HG03060 (cell line): ENCODE results near the gene TRMT44.

ENCODE experiments used
- ATAC-seq: cut with Tn5 transposase; IDR thresholded peaks from one replicate; pipeline ENCODE4 v1.9.1; 2021; ENCODE audit warnings: low read depth, moderate number of reproducible peaks; ENCODE audit not compliant: unreplicated experiment

Gene TRMT44, protein sequence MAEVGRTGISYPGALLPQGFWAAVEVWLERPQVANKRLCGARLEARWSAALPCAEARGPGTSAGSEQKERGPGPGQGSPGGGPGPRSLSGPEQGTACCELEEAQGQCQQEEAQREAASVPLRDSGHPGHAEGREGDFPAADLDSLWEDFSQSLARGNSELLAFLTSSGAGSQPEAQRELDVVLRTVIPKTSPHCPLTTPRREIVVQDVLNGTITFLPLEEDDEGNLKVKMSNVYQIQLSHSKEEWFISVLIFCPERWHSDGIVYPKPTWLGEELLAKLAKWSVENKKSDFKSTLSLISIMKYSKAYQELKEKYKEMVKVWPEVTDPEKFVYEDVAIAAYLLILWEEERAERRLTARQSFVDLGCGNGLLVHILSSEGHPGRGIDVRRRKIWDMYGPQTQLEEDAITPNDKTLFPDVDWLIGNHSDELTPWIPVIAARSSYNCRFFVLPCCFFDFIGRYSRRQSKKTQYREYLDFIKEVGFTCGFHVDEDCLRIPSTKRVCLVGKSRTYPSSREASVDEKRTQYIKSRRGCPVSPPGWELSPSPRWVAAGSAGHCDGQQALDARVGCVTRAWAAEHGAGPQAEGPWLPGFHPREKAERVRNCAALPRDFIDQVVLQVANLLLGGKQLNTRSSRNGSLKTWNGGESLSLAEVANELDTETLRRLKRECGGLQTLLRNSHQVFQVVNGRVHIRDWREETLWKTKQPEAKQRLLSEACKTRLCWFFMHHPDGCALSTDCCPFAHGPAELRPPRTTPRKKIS

DNA sequence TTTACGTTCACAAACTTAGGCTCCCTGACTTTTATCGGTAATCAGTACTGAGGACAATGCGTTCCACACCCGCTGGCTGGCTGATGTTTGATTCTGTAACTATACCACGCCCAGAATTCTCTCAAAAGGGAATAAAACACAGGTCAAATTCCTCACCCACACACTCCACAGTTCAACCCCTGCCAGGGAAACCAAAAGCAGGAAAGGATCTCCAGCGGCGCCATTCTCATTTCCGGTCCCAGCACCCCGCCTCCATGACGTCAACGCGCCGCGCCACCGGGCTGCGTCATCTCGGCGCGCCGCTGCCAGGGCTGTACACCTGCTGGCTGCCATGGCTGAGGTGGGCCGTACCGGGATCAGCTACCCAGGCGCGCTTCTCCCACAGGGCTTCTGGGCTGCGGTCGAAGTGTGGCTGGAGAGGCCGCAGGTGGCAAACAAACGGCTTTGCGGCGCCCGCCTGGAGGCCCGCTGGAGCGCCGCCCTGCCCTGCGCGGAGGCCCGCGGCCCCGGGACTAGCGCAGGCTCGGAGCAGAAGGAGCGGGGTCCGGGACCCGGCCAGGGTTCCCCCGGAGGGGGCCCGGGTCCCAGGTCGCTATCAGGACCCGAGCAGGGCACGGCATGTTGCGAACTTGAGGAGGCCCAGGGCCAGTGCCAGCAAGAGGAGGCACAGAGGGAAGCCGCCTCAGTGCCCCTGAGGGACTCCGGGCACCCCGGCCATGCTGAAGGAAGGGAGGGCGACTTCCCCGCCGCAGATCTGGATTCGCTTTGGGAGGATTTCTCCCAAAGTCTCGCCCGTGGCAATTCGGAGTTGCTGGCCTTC, at the start of gene TRMT44, which contains the start of gene ACOX3:
Gene TRMT44, plus strand, starts transcription at position 286 of the 820 bp plus-strand sequence. Its CDS starts 46 bp downstream, at position 332.
Gene ACOX3, minus strand, starts transcription at position 232 of the 820 bp plus-strand sequence. CDS start 24,202 bp downstream, outside the sequence.
- no peak for ATAC-seq

DNA sequence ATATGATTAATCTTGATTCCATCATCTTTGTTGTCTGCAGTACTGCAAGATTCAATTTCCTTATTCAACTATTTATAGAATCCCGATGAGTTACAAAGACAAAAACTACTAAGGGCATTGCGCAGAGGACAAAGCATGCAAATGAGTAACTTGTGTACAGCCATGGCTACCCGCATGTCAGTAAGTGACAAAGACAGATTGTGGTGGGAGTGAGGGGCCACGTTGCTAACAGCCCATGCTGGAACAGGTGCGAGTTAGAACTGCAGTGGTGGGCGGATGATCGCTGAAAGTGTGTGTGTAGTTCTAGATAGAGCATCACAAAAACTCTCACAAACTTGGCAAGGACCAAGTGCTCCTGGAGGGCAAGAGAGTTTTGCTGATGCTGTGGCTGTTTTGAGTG, 49.5 kb upstream of the TRMT44 start:
- no peak for ATAC-seq

DNA sequence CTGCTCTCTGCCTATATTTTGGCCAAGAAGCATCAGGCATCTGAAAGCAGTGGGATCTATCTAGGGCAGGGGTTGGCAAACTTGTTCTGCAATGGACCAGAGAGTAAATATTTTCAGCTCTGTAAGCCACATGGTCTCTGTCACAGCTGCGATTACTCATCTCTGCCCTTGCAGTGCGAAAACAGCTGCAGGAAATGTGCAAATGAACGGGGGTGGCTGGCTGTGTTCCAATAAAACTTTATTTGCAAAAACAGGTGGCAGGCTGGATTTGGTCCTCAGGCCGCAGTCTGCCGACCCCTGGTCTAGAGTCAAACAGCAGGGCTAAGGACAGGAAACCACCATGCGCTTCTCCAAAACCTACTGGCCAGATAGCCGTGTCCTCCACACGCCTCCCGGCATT, 48.6 kb upstream of the TRMT44 start:
- peak; percentile 78 for ATAC-seq

DNA sequence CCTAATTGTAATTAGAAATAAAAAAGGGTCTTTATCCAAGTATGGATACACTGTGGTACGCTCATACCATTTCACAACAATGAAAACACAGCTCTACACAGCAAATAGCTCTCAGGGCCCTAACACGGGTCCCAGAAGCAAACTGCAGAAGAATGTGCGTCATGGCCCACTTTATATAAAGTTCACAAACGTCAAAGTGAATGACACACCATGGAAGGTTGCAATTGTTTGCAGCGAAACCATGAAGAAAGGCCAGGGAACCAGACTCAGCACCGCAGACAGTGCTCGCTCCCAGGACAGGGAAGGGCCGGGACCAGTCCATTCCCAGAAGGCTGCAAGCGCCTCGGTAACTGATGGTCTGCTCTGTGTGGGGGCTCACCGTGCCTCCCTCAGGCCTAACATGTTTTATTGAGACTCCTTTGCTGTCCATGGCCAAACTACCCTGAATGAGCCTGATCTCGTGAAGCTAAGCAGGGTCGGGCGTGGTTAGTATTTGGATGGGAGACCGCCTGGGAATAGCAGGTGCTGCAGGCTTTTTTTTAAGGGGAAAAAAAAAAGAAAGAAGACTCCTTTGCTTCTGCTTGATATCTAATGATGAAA, 47.9 kb upstream of the TRMT44 start:
- no peak for ATAC-seq

DNA sequence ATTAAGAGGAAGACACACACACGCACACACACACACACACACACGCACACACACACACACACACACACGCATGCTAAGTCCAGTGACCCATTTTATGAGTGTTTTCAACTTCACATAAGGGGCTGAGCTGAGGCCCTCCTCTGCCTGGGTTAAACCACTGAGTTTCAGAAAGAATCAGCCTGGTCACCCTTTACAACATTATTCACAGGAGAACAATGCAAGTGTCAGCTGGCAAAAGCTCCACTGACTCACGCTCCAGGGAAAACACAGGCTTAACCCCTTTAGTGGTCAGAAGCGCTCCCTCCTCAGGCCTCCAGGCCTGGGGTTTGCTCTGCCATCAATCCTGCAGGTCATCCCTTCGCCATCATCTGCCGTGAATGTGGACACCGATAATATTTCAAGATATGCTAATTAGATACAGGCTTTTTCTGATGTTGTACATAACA, 47.0 kb upstream of the TRMT44 start:
- ATAC-seq: no peak

DNA sequence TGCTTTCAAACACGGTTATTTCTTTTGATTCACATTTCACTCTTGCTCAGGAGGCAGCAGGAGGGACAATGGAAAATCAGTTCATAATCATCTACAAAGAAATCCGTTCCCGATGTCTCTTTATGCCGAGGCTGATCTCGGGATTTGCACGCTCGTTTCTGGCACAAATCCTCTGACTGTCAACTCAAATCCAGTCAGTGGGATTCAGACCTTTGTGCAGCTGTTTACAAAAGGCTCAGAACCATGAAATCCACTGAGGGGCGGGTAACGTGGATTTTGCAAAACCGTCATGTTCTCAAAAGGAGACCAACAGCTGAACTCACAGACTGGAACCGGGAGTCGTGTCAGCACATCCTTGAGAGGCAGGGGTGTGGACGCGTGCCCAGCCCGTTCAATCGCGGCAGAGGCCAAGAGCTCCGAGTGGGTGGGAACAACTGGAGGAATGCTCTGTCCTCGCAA, 46.5 kb upstream of the TRMT44 start:
- no peak for ATAC-seq

DNA sequence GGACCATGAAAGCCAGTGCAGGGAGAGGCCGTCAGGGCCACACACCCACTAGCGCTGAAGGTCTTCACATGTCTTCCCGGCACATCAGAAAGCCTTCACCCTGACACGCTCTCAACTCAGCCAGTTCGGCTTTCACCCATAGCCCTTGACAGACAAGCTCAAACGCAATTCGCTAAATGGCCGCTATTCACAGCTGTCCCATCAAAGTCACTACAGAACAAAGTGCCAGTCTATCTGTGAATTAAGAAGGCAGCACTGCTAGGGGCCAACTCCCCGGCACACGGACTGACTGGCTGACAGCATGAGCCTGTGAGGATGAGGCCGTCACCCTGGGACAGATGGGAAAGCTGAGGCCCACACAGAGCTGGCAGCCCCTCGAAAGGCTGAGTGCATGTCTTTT, 45.8 kb upstream of the TRMT44 start:
- ATAC-seq: no peak

DNA sequence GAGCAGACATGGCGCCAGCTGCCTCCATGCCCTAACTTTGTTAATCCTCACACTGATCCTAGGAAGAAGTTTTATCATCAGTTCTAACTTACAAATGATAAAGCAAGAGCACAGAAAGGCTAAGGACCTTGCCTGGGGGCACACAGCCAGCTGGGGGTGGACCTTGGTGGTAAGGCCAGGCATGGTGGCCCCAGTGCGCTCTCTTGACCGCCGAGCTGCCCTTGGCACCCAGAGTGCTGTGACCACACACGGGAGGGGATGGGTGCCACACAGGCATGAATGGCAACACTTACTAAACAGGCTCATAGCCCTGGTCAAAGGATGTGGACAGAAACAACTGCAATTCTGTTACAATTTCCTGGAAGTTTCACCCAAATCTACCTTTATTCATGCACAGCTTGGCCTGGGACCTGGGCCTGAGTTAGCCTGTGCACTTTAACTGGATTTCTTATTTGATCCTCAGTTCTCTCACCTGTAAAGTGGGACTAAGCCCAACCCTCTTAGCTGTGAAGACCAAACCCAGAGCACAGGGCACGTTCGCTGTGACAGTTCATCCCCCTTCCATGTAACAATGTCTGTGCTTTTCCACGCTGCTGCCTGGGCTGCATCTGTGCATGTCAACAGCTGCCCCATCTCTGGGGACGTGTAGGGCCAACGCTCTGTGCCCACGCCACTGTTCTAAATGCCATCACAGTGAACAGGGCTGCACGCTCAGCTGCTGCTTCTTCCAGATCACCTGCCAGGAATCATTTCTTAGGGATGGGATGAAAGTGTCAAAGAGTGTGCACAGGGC, 44.9 kb upstream of the TRMT44 start:
- ATAC-seq: no peak

DNA sequence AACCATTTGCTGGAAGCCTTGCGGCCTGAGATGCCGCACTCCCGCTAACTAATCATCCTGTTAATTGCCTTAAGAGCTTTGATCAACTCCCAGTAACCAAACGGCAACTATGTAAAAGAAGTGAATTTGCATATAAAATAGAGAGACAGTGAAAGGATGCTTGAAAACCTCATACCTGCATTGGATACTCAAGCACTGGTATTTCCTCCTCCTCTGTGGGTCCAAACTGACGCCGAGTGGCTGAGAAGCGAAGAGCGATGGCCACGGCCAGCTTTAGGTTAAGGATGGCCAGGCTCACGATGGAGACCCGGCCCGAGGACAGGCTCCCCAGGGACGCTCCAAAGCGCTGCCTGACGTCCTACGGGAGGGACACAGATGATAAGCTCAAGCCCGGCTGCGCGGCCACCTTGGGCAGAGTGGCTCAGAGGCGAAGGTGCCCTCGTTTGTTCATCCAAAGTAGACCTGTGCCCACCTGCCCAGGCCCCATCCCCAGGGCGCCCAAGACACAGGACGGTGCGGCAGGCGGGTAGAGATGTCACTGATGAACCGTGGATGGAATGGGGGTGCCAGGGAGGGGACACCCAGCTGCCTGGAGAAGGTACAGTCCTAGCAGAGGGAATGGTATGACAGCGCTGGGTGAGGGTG, 43.7 kb upstream of the TRMT44 start:
- ATAC-seq: no peak

DNA sequence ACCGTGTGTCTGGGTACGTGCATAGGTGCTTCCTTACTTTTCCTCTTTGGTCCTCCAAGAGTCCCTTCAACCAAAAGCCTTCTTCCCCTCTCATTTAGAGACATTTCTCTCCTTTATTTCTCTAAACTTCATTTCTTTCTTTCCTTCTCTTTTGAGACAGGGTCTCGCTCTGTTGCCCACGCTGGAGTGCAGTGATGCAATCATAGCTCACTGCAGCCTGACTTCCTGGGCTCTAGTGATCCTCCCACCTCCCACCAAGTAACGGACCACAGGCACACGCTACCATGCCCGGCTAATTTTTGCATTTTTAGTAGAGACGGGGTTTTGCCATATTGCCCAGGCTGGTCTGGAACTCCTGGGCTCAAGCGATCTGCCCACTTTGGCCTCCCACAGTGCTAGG, 42.2 kb upstream of the TRMT44 start:
- no peak for ATAC-seq

DNA sequence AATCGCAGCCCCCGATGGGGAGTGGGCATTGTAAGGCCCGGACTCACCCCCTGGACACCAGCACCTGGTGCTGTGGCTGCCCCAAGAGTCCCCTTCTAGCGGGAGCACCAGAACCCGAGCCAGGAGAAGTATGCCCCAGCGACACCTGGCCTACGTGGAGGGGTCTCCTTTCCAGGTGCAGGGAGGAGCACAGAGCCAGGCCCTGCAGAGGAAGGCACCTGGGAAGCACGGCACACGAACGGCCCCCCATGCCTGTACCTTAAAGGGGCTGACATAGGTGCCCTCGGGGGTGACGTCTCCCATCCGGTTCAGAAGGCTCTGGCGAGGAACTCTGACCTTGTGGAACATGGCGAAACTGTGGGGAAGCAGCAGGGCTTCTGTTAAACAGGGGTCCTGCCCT, 41.3 kb upstream of the TRMT44 start:
- ATAC-seq: no peak

DNA sequence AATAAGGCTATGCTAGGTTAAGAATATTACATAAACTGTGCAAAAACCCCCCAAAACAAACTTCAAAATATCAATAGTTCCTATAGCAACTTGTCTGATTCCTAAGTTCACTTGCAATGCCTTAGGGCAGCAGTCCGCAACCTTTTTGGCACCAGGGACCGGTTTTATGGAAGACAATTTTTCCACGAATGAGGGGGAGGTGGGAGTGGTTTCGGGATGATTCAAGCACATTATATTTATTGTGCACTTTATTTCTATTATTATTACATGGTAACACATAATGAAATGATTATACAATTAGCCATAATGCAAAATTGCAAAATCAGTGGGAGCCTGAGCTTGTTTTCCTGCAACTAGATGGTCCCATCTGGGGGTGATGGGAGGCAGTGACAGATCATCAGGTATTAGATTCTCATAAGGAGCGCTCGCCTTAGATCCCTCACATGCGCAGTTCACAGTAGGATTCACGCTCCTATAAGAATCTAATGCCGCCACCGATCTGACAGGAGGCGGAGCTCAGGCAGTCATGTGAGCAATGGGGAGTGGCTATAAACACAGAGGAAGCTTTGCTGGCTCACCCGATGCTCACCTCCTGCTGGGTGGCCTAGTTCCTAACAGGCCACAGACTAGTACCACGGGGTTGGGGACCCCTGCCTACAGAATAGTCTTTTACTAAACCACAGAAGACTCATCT, 39.8 kb upstream of the TRMT44 start:
- ATAC-seq: no peak

DNA sequence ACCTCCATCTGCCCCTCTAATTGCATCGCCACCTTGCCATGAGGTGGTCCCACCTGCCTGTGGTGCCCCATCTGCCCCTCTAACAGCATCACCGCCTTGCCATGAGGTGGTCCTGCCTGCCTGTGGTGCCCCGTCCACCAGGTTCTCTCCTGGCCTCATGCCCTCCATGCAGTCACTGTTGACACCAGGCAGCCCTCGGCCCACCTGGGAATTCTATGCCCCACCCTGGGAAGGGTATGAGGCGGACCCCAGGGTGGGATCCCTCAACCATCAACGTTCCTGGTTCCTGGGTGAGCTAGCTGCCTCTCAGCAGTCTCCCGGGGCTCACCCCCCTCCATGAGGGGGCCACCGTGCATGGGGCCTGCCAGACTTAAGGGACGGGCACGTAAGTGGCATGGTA, 38.9 kb upstream of the TRMT44 start:
- ATAC-seq: no peak

DNA sequence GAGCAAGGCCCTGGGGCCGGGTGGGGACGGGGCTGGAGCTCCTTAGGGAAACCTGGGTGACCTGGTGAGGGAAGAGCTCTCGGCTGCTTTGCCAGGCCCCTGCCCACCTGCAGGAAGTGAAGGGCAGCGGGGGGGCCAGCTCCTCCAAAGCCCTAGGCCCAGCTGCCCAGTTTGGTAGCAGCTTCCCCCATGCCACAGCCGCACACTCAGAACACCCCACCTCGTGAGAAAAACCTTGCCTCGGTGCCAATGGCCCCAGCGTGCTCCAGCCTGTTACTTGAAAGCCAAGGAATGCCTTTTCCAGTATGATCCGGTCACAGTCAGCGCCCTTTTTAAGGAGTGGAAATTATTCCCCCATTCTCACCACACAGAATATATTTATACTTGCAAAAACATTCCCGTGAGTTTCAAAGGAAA, 38.4 kb upstream of the TRMT44 start:
- ATAC-seq: no peak

DNA sequence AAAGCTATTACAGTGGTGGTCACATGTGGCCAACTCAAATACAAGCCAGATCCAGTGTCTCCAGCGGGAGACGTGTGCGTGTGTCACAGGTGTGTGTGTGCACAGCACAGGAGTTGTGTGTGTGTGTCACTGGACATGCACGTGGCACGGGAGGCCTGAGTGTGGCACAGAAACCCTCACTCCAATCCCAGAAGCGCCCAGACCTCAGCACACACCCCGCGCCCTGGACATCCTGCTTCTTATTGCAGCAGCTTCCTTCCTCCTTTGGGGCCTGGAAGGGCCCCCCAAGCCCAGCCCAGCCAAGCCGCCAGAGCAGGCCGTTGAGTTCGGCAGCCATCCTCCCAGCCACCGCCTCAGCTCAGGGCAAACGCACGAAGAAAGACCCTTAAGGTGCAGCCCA, 37.9 kb upstream of the TRMT44 start:
- no peak for ATAC-seq

DNA sequence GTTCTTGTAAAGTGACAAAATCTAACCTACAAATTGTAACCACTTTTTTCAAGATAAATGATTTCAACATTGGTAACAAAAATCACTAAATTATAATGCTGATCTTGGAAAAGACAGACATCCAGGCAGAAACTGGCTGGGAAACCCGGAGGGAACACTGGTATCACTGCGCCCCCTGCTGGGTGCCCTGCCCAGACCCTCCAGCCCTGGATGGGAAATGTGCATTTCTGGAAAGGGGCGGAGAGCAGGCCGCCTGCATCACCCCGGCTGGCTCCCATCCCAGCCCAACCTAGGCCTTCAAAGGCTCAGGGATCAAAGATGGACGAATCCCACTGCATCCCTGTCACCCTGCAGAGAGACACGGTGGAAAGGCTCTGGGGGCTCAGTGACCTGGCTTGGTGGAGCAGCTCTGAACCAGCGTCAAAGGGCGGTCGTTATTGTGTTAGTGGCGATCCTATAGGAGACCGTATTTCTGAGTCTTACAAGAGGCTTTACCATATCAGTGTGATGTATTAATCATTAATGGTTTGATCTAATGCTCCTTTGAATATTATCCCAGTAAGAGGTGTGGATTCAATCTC, 37.3 kb upstream of the TRMT44 start:
- no peak for ATAC-seq

DNA sequence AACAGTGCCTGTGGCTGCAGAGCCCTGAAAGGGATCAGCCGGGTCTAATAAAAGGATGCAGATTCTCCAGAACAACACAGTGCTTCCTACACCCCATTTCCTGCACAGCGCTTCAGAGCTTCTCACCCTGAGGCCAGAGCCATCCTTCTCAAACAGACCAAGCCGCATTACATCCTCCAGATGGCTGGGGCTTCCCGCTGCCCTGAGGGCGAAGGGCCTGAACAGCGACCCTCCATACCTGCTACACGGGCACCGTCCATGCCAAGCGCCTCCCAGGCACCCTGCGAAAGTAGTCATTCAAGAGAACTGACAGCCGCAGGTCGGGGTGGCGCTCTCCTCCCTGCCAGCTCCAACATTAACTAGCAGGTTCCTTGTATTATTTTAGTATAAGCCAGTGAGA, 36.6 kb upstream of the TRMT44 start:
- ATAC-seq: no peak
